Fibroblast of pulmonary artery (primary cell): ENCODE results near the gene GRIK3.

Experiments
- DNase-seq: peaks from one replicate; pipeline ENCODE4 v3.0.0-alpha.2; 2010; ENCODE audit warnings: low read depth
- H3K4me3 ChIP-seq: replicated peaks from 2 replicates; pipeline ENCODE4 v1.5.1; 2011; ENCODE audit warnings: low read depth, mild to moderate bottlenecking, control low read depth, low read length, moderate library complexity
- CTCF ChIP-seq: IDR thresholded peaks from 2 replicates; pipeline ENCODE4 v1.5.1; 2011; ENCODE audit warnings: mild to moderate bottlenecking, control low read depth, low read length, inconsistent platforms; ENCODE audit errors: missing control alignments

GRIK3 gene

GRCh38 chr1:36790191-36790590, 244.1 kb downstream of the GRIK3 start:
- no peak for TF ChIP-seq CTCF
- DNase-seq = no peak
- no peak overlapping the region for H3K4me3 ChIP-seq

- TF ChIP-seq CTCF = no peak
- no peak overlapping the region for H3K4me3 ChIP-seq
- DNase-seq = no peak
Observed at GRCh38 chr1:36789535-36789934, 244.8 kb downstream of the GRIK3 start.

- DNase-seq = no peak
- no peak overlapping the region for H3K4me3 ChIP-seq
- TF ChIP-seq CTCF = no peak
Observed at GRCh38 chr1:36787312-36787913, 246.9 kb downstream of the GRIK3 start.

GRCh38 chr1:36786425-36786824, 247.9 kb downstream of the GRIK3 start:
- DNase-seq = no peak
- no peak overlapping the region for H3K4me3 ChIP-seq
- no peak for TF ChIP-seq CTCF

GRCh38 chr1:36784147-36784859, 250.0 kb downstream of the GRIK3 start:
- no peak for DNase-seq
- no peak overlapping the region for H3K4me3 ChIP-seq
- TF ChIP-seq CTCF = no peak

DNA sequence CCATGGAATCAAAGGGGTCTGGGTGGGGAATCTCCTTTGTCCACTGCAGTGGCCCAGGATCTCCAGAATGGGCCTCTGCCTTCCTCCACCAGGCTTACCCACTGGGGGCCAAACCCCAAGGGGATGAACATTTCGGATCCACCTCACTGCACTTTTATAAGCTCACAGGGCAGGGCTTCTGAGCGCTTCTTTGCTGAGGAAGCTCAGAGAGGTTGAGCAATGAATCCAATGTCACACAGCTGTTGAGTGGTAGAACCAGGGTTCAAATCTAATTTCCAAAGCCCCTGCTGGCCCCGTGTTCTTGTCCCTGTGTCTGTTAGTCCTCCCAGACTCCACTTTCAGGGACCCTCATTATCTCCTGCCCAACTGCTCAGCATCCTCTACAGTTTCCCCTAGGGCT, 250.8 kb downstream of the GRIK3 start:
- no peak for TF ChIP-seq CTCF
- H3K4me3 ChIP-seq = no peak overlapping the region
- no peak for DNase-seq

DNA sequence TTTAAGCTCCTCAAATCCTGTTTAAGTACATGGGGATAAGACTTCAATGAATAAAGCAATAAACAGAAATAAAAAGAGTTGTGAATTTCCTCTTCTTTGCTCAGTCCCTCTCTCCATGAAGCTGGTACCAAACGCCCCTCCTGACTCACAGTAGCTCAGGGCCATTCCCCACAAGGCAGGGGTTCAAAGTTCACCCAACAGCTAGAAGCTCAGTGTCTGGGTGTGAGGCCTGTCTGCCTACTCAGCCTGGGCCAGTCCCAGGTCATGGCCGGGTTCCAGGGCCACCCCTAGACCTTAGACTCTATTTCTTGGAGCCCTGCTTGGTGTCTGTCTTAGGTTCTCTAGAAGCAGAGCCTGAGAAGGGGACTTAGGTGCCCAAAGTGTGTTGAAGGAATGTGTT, 251.5 kb downstream of the GRIK3 start:
- no peak for TF ChIP-seq CTCF
- H3K4me3 ChIP-seq = no peak overlapping the region
- DNase-seq = no peak
